Heart right ventricle (tissue), 16 donors: ENCODE data around the gene CYRIA. TPM values are rescaled to one million over a fixed set of nuclear protein-coding genes. Genes with fewer than 3 reads are reported as not detected.
A peak's percentile ranks its signal among the peaks of the same experiment; 100 is the strongest.

ENCODE experiments used
- ATAC-seq, 8 donors: fragments of 200-7000 bp; cut with Tn5 transposase; one replicate each; pipeline ENCODE4 v1.9.1; 2020; ENCODE audit warnings: mild to moderate bottlenecking in 8 of 8, moderate library complexity in 8 of 8, moderate number of reproducible peaks in 1 of 8
- DNase-seq, 2 donors: peaks; one replicate each; pipeline ENCODE4 v3.0.0-alpha.2; 2020
- H3K27ac ChIP-seq, 10 donors: fragments of 200-600 bp; sonication (generic) in 2 of 10; one replicate each; pipeline versions ENCODE4 v1.5.0 to v1.8.0; 2020 to 2022; ENCODE audit warnings: mild to moderate bottlenecking in 3 of 10
- H3K27me3 ChIP-seq, 7 donors: fragments of 200-600 bp; one replicate each; pipeline ENCODE4 v1.8.0; 2021 to 2022; ENCODE audit warnings: mild to moderate bottlenecking in 2 of 7
- H3K36me3 ChIP-seq, 9 donors: fragments of 200-600 bp; sonication (generic) in 1 of 9; one replicate each; pipeline versions ENCODE4 v1.5.0 to v1.8.0; 2020 to 2022; ENCODE audit warnings: mild to moderate bottlenecking in 2 of 9
- H3K4me1 ChIP-seq, 9 donors: fragments of 200-600 bp; sonication (generic) in 1 of 9; one replicate each; pipeline versions ENCODE4 v1.5.0 to v1.8.0; 2020 to 2022; ENCODE audit warnings: mild to moderate bottlenecking in 4 of 9
- H3K4me3 ChIP-seq, 10 donors: fragments of 200-600 bp; sonication (generic) in 2 of 10; one replicate each; pipeline versions ENCODE4 v1.5.0 to v1.8.0; 2020 to 2022; ENCODE audit warnings: mild to moderate bottlenecking in 7 of 10, moderate library complexity in 2 of 10
- H3K9me3 ChIP-seq, 11 donors: fragments of 200-600 bp in 10 of 11; sonication (generic) in 2 of 11; one replicate each; pipeline versions ENCODE4 v1.5.0 to v1.8.0; 2013 to 2022; ENCODE audit warnings: mild to moderate bottlenecking in 2 of 11, control low read depth in 1 of 11, moderate library complexity in 1 of 11
- CTCF ChIP-seq, 9 donors: fragments of 200-600 bp; sonication (generic) in 2 of 9; IDR thresholded peaks; one replicate each; pipeline versions ENCODE4 v1.5.0 to v1.8.0; 2021 to 2022; ENCODE audit warnings: antibody characterized with exemption in 9 of 9, mild to moderate bottlenecking in 5 of 9, moderate library complexity in 1 of 9
- WGBS, 2 donors: extraction: QIAGEN DNeasy Blood & Tissue Kit; methylation state at CpG; one replicate each; pipeline ENCODE4 v1.1.7; 2013; ENCODE audit warnings: inconsistent platforms in 1 of 2; 5-methylcytosine and 5-hydroxymethylcytosine counted together
- intact Hi-C, 10 donors: fragments of 100-400 bp; cut with DNase I; formaldehyde crosslinking; loops; one replicate each; pipeline versions ENCODE4 v1.11.1 to v1.14.2; 2022
- polyA plus RNA-seq, 2 donors: library from polyadenylated mRNA; stranded (reverse); fragments of 200-250 nt; gene quantifications; one replicate each; pipeline ENCODE4 v1.2.3, GENCODE V29; 2013
- total RNA-seq, 10 donors: library from RNA; stranded (reverse); fragmentation: NEBNext Ultra II Directional in 3 of 10; extraction: Animal tissue kit (Norgen Biotek cat#: 25700) in 3 of 10; gene quantifications; one replicate each; pipeline versions ENCODE4 v1.2.1 to v1.2.4, GENCODE V29; 2021 to 2023
- donor health status: Arrhythmogenic right ventricular cardiomyopathy.
- donor health status: ischemic (EF 13 %, LVEDD 7.1; RV severe dilation, severe dysfunction).
- donor health status: healthy with polysubstance abuse.
- donor health status: DM: no; HTN: yes; CAD: no.
- donor health status: DM: no; HTN: no; CAD: no.
- donor health status: ischemic (EF 25% LVEDD 6.9; RV normal size, moderate dysfunction).
- donor health status: ischemic (EF 25% LVEDD 5.7; RV mildly dilated, moderate dysfunction).
- donor health status: healthy.
- donor health status: DM: yes; HTN: yes; CAD: no.
- donor health status: Ischemic cardiomyopathy.
- donor health status: ischemic (EF 35%, LVEDD 5.7; RV mildly dilated, moderate dysfunction).
- donor health status: nonischemic (EF 11% LVEDD 7.7; RV severe dilation, severe dysfunction).
- donor health status: DM: yes; HTN: yes; CAD: no.
- donor health status: PGD.
- donor health status: ischemic (EF 29% LVEDD 5.4; RV normal size, mild dysfunction).
- donor health status: nonischemic (EF 23%, LVEDD 6.1; RV moderate dilation, normal function).

The CYRIA gene
- total and polyA plus RNA-seq, 12 donors: 1.2 to 10.6 (median 3.1) TPM

DNA sequence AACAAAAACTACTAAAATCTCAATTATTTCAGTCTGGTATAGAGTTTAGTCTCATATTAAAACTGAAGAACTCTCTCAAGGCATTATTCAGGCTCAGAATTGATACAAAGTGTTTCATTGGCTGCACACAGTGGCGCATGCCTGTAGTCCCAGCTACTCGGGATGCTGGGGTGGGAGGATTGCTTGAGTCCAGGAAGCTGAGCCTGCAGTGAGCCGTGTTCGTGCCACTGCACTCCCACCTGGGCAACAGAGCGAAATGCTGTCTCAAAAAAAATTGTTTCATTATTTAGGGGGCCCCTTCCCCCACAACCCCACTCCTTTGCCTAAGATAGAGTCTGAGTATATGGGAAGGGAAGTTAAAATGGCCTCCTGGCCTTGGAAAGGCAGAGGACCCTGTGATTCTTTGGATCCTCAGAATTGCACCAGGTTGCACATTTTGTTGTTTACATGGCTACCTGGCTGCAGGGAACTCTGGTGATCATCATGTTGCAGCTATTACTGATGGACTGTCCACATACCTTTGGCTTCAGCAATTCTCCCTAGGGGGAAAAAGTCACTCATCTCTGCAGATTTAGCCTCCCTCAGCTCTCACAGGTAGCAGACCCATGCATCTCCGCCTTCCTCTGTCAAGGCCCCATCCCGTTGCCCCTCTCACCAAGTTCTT, 19.2 kb upstream of the CYRIA start:
- H3K36me3 ChIP-seq: no peaks in the 10 kb centered on the region
- DNase-seq (no peak), ATAC-seq (no peak)
- intact Hi-C loops: no loop called here
- H3K4me1 ChIP-seq: no peaks in the 10 kb centered on the region
- no peak overlapping the region for H3K4me3 ChIP-seq
- H3K27me3 ChIP-seq: no peaks in the 10 kb centered on the region
- no peak for TF ChIP-seq CTCF (IDR thresholded peaks at IDR 0.05)
- H3K9me3 ChIP-seq: no peaks in the 10 kb centered on the region
- H3K27ac ChIP-seq: no peak overlapping the region
- 89% methylated on average over 7 of the region's 7 CpGs for WGBS, 2 donors

GRCh38 chr2:16683576-16683975, 17.9 kb upstream of the CYRIA start:
- no peak overlapping the region for H3K27ac ChIP-seq
- no peak overlapping the region for H3K4me3 ChIP-seq
- H3K9me3 ChIP-seq: peaks cover 0 to 3% (median 0%) of the 10 kb centered on the region in 11 donors
- H3K27me3 ChIP-seq: no peaks in the 10 kb centered on the region
- no peaks in the 10 kb centered on the region for H3K4me1 ChIP-seq
- 91 to 95% methylated on average over 3 of the region's 3 CpGs for WGBS, 2 donors
- TF ChIP-seq CTCF (IDR thresholded peaks at IDR 0.05): no peak
- ATAC-seq (no peak), DNase-seq (no peak)
- no peaks in the 10 kb centered on the region for H3K36me3 ChIP-seq
- intact Hi-C loops: no loop called here

- H3K27me3 ChIP-seq: no peaks in the 10 kb centered on the region
- 90% methylated on average over 9 of the region's 9 CpGs for WGBS, 2 donors
- peak in 1 of 2 donors; percentile 31 for DNase-seq
- no peaks in the 10 kb centered on the region for H3K4me1 ChIP-seq
- TF ChIP-seq CTCF (IDR thresholded peaks at IDR 0.05): no peak
- ATAC-seq: peak in 3 of 8 donors; percentile 31 to 87 (median 37)
- no peaks in the 10 kb centered on the region for H3K36me3 ChIP-seq
- intact Hi-C loops: no loop called here
- no peak overlapping the region for H3K27ac ChIP-seq
- H3K4me3 ChIP-seq: no peak overlapping the region
- H3K9me3 ChIP-seq: peaks cover 0 to 13% (median 6%) of the 10 kb centered on the region in 11 donors
These were observed 16.9 kb upstream of the CYRIA start for GRCh38 chr2:16682431-16683118.

DNA sequence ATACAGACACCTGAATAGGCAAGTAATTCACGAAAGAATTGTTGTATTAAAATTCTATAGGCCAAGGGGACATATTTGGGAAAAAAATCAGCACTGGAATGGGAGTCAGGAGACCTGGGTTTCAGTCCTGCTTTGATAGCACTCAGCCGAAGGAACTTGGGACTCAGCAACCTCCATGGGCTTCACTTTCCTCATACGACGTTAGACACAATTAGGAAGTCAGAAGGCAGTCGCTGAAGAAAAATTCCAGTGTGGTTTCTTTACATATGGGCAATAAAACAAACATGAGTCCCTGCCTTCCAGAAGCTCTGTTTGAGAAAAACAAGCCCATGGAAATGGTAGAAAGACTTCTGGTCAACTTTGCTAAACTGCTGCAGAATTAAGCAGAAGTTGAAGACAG, 15.1 kb upstream of the CYRIA start:
- ATAC-seq: no peak
- 84 to 87% methylated on average over 5 of the region's 5 CpGs for WGBS, 2 donors
- intact Hi-C loops: no loop called here

More for the DNA sequence above, 15.1 kb upstream of the CYRIA start:
- no peaks in the 10 kb centered on the region for H3K27me3 ChIP-seq
- no peak overlapping the region for H3K27ac ChIP-seq
- H3K4me3 ChIP-seq: no peak overlapping the region
- H3K9me3 ChIP-seq: peaks cover 0 to 16% (median 8%) of the 10 kb centered on the region in 11 donors
- no peaks in the 10 kb centered on the region for H3K4me1 ChIP-seq
- H3K36me3 ChIP-seq: no peaks in the 10 kb centered on the region
- DNase-seq: no peak
- TF ChIP-seq CTCF (IDR thresholded peaks at IDR 0.05): no peak
